ENCODE results near the gene HCK. TPM values are rescaled to one million over a fixed set of nuclear protein-coding genes. Genes with fewer than 3 reads are reported as not detected.
A peak's percentile ranks its signal among the peaks of the same experiment; 100 is the strongest.

HCK gene
- total RNA-seq, 4 donors from 2014 or later = 7.0 to 10.2 (median 8.7) TPM

DNA sequence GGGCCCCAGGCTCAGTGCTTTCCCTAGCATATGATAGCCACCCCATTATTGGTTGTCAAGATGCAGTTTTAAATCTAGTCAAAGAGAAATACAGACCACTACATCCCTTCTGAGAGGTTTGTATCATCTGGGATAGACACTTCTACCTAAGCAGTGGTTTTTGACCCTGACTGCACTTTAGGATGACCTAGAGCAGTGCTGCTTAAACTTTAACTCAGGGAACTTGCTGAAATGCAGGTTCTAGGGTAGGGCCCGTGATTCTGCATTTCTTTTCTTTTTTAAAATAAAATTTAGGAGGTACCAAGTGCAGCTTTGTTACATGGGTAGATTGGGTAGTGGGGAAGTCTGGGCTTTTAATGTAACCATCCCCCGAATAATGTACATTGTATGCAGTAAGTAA lies 76.1 kb downstream of the HCK start:
- intact Hi-C loops (cut with DNase I; ENCODE audit: low total_unique reads) = no loop called here
- H3K4me3 ChIP-seq (ENCODE audit: low read depth, poor library complexity, severe bottlenecking) = no peak overlapping the region
- no peak for DNase-seq (ENCODE audit: low spot score in 2 of 2)
- WGBS, 2 donors = 93 to 96% methylated on average over 2 of the region's 2 CpGs
- TF ChIP-seq, protein P1, sequence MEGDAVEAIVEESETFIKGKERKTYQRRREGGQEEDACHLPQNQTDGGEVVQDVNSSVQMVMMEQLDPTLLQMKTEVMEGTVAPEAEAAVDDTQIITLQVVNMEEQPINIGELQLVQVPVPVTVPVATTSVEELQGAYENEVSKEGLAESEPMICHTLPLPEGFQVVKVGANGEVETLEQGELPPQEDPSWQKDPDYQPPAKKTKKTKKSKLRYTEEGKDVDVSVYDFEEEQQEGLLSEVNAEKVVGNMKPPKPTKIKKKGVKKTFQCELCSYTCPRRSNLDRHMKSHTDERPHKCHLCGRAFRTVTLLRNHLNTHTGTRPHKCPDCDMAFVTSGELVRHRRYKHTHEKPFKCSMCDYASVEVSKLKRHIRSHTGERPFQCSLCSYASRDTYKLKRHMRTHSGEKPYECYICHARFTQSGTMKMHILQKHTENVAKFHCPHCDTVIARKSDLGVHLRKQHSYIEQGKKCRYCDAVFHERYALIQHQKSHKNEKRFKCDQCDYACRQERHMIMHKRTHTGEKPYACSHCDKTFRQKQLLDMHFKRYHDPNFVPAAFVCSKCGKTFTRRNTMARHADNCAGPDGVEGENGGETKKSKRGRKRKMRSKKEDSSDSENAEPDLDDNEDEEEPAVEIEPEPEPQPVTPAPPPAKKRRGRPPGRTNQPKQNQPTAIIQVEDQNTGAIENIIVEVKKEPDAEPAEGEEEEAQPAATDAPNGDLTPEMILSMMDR (IDR thresholded peaks at IDR 0.05) = no peak
- TF ChIP-seq POLR2A (IDR thresholded peaks at IDR 0.05) = no peak

DNA sequence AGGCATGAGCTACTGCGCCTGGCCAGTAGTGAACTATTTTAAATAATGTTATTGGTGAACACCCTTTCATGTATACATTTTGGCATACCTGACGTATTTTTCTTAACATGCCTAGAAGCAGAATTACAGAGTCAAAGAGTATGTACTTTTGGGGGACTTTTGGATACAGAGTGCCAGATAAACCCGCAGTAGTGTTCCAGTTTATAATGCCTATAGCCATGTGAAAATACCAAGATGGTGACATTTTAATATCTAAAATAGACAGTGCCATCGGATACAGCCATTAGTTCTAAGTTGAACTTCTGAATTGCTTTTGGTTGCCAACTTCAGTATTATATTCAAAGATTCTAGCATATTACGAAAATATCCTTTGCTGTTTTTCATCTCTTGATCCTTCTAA lies 77.8 kb downstream of the HCK start:
- intact Hi-C loops (cut with DNase I; ENCODE audit: low total_unique reads) = no loop called here
- H3K4me3 ChIP-seq (ENCODE audit: low read depth, poor library complexity, severe bottlenecking) = no peak overlapping the region
- TF ChIP-seq, protein P1 (IDR thresholded peaks at IDR 0.05) = no peak
- TF ChIP-seq POLR2A (IDR thresholded peaks at IDR 0.05) = no peak
- 90 to 94% methylated on average over 5 of the region's 5 CpGs for WGBS, 2 donors
- no peak for DNase-seq (ENCODE audit: low spot score in 2 of 2)

DNA sequence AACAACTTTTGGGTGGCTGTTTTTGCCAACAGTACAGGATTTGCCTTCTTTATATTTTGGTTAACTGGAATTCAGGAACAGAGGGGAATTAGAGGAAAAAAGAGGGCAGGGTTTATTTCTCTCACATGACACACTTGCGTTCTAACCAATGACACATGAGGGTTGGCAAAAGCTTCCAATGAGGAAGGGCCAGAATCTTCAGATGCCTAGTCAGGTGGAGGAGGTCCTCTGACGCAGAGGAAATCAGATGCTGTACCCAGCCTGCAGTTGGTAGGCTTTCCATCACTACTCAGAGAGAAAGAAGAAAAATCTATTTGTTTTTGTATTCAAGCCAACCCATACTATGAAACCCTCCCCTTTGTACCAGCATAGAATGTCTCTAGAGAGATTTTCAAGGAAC lies 78.3 kb downstream of the HCK start:
- 42 to 86% methylated on average over 2 of the region's 2 CpGs for WGBS, 2 donors
- H3K4me3 ChIP-seq (ENCODE audit: low read depth, poor library complexity, severe bottlenecking) = no peak overlapping the region
- TF ChIP-seq, protein P1 (IDR thresholded peaks at IDR 0.05) = no peak
- no peak for TF ChIP-seq POLR2A (IDR thresholded peaks at IDR 0.05)
- intact Hi-C loops (cut with DNase I; ENCODE audit: low total_unique reads) = no loop called here
- DNase-seq (ENCODE audit: low spot score in 2 of 2) = no peak

DNA sequence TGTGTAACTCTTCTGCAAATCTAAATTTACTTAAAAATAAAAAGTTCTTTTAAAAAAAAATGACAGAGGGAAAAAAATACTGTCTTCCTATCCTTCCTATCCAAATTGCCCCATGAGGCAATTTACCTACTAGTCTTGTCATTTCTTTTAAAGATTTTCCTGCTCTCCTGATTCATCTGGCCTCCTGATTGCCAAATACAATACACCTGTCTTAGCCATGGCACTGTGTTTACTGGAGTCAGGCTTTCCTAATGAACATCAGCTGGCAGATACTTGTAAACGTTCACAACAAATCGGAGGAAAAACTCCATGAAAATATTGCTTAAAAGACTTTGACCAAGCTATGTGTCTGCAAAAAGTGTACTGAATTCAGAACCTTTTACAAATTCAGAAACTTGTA lies 78.9 kb downstream of the HCK start:
- no peak for DNase-seq (ENCODE audit: low spot score in 2 of 2)
- WGBS, 2 donors = 39 to 76% methylated on average over 2 of the region's 2 CpGs
- intact Hi-C loops (cut with DNase I; ENCODE audit: low total_unique reads) = no loop called here
- TF ChIP-seq POLR2A (IDR thresholded peaks at IDR 0.05) = no peak
- TF ChIP-seq, protein P1 (IDR thresholded peaks at IDR 0.05) = no peak
- H3K4me3 ChIP-seq (ENCODE audit: low read depth, poor library complexity, severe bottlenecking) = no peak overlapping the region

DNA sequence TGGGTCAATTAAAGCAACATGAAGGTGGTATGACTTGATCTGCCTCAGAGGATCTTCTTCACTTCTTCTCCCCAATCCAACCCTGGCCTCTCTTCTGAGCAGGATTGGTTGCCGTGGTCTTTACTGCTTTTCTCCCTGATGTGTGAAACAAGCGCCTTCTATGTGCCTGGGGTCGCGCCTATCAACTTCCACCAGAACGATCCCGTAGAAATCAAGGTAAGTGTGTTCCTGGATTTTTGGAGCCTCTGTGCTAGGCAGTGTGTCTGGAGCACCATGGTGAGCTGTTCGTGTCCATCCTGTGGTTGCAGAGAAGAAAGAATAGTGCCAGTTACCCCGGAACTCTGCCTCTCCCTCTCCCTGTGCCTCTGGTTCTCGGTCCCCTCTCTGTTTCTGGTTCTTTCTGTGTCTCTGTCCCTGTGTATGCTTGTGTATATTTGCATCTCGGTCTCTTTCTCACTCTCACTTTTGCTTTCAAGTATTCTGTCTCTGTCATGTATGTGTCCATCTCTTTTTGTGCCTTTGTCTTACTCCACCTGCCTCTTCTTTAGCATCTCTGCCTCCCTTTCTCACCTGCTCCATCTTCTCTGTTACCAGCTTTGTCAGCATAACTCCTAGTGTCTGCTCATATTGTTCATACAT lies 81.0 kb downstream of the HCK start:
- no peak overlapping the region for H3K4me3 ChIP-seq (ENCODE audit: low read depth, poor library complexity, severe bottlenecking)
- TF ChIP-seq, protein P1 (IDR thresholded peaks at IDR 0.05) = no peak
- no peak for TF ChIP-seq POLR2A (IDR thresholded peaks at IDR 0.05)
- 93 to 96% methylated on average over 10 of the region's 10 CpGs for WGBS, 2 donors
- intact Hi-C loops (cut with DNase I; ENCODE audit: low total_unique reads) = no loop called here
- DNase-seq (ENCODE audit: low spot score in 2 of 2) = peak in 1 of 2 donors; percentile 31

DNA sequence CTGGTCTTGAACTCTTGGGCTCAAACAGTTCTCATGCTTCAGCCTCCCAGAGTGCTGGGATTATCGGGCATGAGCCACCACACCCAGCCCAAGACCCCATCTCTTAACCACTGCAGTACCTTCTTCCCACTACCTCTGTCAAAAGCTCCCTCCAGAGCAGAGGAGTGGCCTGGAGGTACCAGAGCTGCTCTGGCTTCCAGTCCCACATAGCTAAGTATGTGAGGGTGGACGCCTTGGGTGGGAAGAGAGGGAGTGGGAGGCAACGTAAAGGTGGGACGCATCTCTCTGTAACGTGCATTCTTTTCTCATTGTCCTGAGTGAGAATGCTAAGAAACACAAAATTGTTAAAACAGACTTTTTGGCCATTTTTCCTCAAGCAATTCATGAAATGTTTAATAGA lies 82.0 kb downstream of the HCK start:
- intact Hi-C loops (cut with DNase I; ENCODE audit: low total_unique reads) = no loop called here
- 86 to 94% methylated on average over 5 of the region's 5 CpGs for WGBS, 2 donors
- H3K4me3 ChIP-seq (ENCODE audit: low read depth, poor library complexity, severe bottlenecking) = no peak overlapping the region
- DNase-seq (ENCODE audit: low spot score in 2 of 2) = no peak
- TF ChIP-seq, protein P1 (IDR thresholded peaks at IDR 0.05) = no peak
- no peak for TF ChIP-seq POLR2A (IDR thresholded peaks at IDR 0.05)

Measured in lower leg skin (tissue), 4 donors.